ENCODE data around the gene KRTAP5-4.
"Not testable (repeated sequence)": the region's sequence is repeated elsewhere in the genome, so short reads cannot be mapped to it uniquely, and the experiment has no call there.

The KRTAP5-4 gene

DNA sequence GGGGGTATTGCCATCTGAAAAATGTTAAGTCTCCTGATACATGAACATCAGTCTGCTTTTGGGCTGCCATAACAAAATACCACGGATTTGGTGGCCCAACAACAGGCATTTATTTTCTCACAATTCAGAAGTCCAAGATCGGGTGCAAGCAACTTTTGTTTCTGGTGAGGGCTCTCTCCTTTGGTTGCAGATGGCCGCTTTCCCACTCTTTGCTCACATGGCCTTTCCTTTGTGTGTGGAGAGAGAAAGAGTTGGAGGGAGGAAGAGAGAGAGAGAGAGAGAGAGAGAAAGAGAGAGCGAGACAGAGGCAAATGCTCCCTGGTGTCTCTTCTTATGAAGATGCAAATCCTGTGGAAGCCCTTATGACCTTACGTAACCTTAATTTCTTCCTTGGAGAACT is 21.3 kb downstream of the KRTAP5-4 start:
- no peak for DNase-seq (ENCODE audit: low read depth)

DNA sequence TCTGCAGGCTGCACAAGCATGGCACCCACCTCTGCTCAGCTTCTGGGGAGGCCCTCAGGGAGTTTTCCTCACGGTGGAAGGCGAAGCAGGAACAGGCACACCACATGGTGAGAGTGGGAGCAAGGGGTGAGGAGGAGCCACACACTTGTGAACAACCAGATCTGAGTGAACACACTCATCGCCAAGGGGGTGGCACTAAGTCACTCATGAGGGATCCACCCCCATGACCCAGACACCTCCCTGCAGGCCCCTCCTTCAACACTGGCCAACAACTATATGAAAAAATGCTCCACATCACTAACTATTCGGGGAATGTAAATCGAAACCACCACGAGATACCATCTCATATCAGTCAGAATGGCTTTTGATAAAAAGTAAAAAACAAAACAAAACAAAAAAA is 23.1 kb downstream of the KRTAP5-4 start:
- no peak for DNase-seq (ENCODE audit: low read depth)

DNA sequence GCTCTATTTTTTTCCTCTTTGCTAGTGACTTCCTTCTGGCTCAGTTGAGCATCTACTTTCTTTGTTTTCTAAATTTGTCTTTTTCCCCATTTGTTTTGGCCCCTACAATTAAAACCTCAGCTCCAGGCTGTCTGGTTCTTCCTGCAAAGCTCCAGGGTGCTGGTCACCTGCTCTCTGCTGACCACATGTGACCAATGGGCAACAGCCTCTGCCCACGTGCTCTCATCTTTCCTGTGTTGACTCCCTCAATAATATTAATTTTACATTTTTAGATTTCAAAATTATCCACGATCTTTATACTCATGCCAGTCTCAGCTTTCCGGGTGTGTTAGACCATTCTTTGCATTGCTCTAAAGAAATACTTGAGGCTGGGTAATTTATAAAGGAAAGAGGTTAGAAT is 23.5 kb downstream of the KRTAP5-4 start:
- DNase-seq (ENCODE audit: low read depth), result not testable (repeated sequence)

DNA sequence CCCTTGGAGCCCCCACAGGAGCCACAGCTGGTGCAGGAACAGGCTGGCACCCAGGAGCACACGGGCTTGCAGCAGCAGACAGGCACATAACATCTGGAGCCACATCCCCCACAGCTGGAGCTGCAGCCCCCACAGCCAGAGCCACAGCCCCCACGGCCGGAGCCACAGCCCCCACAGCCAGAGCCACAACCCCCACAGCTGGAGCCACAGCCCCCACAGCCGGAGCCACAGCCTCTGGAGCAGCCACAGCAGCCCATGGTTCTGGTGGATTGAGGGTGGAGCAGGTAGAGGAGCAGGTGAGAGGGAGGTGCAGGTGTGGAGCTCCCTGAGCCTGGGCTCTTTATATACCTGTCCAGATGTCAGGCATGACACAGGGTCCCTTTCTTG is 24.0 kb downstream of the KRTAP5-4 start, which contains the start of gene KRTAP5-2:
Gene KRTAP5-2, minus strand, starts transcription at position 301 of the 387 bp plus-strand sequence. Its CDS starts 44 bp downstream, at position 257.
- no peak for DNase-seq (ENCODE audit: low read depth)

DNA sequence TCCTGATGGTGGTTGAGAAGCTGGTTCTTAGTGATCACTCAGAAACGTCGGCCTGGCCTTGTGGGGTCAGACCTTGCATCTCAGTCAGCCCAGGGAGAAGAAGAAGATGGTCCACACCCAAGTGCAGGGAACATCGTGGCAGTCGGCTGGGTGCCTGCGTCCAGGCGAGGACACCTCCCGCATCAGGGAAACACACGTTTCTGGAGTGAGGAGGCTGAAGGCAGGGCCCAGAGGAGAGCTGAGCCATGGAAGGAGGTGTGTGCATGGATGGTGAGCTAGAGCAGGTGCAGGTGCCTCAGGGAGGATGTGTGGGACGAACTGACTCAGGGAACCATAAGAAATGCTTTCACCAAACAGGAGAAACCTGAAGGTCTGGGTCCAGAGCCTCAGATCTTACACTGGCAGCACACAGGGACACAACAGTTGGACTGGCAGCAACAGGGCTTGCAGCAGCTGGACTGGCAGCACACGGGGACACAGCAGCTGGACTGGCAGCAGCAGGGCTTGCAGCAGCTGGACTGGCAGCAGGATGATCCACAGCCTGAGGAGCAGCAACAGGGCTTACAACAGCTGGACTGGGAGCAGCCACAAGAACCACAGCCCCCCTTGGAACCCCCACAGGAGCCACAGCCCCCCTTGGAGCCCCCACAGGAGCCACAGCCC is 24.5 kb downstream of the KRTAP5-4 start:
- DNase-seq (ENCODE audit: low read depth), result no peak

DNA sequence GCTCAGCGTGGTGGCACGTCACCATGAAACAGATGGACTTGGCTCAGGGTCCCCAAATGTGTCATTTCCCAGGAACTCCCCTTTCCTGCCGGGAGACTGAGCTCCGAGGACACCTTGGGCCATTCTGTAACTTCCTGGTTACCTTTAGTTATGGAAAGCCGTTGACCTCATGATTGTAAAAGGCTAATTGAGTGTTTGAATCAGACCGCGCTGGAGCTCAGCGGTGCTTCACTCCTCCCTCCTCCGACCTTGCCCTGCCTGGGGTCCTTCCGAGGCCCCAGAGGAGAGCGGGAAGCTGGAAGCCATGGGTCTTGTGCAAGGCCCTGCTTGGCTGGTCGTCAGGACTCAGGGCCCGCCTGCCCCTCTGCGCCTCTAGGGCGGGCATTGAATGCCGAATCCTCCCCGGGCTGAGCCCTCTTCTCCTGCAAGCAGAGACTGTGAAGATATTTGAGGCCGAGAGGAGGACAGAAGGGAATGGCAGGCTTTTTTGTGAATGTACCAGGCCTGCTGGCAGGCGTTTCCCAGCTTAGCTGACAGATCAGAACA is 25.3 kb downstream of the KRTAP5-4 start:
- not testable (repeated sequence) for DNase-seq (ENCODE audit: low read depth)

DNA sequence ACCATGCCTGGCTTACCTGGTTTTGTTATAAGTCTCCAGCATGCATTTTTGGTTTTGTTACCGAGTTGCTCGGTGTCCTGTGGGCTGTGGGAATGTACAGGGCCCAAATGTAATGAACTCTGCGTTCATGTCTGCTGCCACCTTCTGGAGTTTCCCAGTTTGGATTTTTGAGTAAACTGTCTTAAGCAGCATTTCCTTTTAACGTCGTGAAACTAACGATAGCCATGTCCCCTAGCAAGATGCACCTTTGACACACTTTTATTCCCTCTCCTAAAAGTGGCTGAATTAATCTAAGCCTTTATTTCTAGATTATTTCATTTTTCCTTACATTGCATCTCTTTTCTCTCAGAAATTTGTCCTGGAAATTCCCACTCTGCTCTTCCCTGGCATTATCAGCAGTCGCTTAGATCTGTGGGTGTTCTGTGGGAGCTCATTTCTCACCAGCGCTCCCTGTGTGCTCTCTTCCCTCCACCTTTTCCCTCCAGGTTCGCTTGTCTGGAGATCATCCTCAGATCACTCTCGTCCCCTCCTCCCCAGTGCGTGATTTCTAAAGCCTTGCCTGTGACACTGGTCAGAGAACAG is 25.9 kb downstream of the KRTAP5-4 start:
- not testable (repeated sequence) for DNase-seq (ENCODE audit: low read depth)

DNA sequence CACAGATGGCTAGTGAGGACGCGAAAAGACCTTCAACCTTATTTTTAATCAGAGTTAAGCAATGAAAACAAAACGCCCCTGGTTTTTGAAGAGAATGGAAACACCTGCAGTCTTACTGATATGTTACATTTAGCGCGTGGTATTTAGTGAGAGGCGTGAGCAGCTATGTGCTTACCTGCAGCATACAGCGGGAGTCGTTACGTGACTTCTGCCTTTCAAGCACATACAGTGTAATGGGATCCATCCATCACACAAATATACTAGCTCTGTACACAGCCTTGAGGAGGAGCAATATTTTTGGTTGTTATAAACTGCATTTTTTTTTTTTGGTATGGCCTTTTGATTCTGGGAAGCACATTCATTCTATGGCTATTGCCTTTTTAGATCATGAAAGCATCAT is 29.3 kb downstream of the KRTAP5-4 start:
- DNase-seq (ENCODE audit: low read depth), result no peak

DNA sequence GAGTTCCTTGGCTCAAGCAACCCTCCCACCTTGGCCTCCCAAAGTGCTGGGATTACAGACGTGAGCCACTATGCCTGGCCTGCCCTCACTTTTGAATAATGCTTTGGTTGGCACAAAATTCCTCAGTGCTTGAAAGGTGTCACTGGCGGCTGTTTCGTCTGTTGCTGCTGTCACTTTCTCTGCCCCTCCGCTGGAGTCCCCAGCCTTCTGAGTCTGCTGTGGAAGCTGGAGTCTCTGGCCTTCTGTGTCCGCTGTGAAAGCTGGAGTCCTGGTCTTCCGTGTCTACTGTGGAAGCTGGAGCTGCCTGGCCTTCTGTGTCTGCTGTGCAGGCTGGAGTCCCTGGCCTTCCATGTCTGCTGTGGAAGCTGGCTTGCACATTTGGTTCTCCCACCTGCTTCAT is 31.9 kb downstream of the KRTAP5-4 start:
- no peak for DNase-seq (ENCODE audit: low read depth)

DNA sequence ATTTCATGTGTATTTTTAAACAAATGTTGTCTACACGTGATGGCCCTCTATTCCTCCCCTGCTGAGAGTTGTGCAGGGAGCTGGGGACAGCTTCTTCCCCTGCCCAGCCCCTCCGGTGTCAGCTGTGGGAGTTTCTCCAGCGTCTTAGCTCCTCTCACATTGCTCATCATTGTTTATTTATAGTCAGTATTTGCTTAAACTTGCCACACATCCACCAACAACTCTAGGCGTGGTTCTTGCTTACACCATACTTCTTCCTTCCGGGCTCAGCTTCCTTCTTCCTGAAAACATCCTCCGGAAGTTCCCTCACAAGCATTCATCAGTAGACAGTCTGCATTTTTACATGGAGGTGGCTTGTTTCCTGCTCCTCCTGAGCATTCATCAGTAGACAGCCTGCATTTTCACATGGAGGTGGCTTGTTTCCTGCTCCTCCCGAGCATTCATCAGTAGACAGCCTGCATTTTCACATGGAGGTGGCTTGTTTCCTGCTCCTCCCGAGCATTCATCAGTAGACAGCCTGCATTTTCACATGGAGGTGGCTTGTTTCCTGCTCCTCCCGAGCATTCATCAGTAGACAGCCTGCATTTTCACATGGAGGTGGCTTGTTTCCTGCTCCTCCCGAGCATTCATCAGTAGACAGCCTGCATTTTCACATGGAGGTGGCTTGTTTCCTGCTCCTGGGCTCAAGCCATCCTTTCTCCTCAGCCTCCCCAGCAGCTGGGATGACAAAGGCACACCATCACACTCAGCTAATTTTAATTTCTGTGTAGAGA is 32.6 kb downstream of the KRTAP5-4 start:
- DNase-seq (ENCODE audit: low read depth), result not testable (repeated sequence)

DNA sequence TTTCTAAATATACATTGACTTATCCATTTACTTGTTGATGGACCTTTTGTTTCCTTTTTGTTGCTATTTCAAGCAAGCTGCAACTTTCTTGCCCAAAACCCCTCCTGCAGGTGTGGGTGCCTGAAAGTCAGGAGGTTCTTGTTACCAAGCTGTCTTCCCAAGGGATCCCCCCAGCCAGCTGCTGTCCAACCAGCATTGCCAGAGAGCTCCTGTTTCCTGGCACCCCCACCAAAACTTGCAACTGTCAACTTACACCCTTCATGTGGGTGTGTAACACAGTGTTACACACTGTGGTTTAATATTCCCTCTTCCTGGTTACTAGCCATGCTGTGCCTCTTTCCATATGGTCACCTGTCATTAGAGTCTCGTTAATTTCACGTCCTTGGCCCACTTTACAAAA is 35.2 kb downstream of the KRTAP5-4 start:
- DNase-seq (ENCODE audit: low read depth), result no peak

DNA sequence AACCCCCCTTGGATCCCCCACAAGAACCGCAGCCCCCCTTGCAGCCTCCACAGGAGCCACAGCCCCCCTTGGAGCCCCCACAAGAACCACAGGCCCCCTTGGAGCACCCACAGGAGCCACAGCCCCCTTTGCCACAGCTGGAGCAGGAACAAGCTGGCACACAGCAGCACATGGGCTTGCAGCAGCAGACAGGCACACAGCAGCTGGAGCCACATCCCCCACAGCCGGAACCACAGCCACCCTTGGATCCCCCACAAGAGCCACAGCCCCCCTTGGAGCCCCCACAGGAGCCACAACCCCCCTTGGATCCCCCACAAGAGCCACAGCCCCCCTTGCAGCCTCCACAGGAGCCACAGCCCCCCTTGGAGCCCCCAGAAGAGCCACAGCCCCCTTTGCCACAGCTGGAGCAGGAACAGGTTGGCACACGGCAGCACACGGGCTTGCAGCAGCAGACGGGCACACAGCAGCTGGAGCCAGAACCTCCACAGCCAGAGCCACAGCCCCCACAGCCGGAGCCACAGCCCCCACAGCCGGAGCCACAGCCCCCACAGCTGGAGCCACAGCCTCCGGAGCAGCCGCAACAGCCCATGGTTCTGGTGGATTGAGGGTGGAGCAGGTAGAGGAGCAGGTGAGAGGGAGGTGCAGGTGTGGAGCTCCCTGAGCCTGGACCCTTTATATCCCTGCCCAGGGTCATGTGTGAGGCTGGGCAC is 37.1 kb downstream of the KRTAP5-4 start, which contains the start of gene KRTAP5-1:
Gene KRTAP5-1, minus strand, starts transcription at position 623 of the 710 bp plus-strand sequence. Its CDS starts 34 bp downstream, at position 589.
- not testable (repeated sequence) for DNase-seq (ENCODE audit: low read depth)

DNA sequence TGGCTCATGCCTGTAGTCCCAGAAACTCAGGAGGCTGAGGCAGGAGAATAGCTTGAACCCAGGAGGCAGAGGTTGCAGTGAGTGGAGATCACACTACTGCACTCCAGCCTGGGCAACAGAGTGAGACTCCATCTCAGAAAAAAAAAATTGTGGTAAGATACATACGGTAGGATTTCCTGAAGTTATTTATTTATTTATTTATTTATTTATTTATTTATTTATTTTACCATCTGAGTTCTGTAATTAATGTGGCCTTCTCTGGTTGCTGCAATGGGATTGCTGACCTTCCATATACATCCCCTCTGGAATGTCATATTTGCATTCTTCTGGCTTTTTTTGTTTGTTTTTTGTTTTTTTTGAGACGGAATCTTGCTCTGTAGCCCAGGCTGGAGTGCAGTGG is 39.0 kb downstream of the KRTAP5-4 start:
- not testable (repeated sequence) for DNase-seq (ENCODE audit: low read depth)

DNA sequence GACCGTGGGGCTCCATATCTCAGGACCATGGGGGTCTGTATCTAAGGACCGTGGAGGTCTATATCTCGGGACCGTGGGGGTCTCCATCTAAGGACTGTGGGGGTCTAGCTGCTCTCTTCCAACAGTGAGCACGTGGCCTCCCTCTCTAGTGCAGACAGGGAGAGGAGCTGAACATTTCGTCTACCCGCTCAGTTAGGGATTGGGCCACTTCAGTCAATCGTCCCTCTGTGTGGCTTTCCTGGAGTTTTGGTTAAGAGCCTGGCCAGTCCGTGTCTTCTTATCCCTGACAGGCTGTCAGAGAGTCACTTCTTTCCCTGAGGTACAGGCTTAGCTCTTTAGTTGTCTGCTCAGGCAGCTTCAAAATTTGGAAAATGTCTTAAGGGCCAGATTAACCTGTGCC is 40.0 kb downstream of the KRTAP5-4 start:
- DNase-seq (ENCODE audit: low read depth), result no peak

DNA sequence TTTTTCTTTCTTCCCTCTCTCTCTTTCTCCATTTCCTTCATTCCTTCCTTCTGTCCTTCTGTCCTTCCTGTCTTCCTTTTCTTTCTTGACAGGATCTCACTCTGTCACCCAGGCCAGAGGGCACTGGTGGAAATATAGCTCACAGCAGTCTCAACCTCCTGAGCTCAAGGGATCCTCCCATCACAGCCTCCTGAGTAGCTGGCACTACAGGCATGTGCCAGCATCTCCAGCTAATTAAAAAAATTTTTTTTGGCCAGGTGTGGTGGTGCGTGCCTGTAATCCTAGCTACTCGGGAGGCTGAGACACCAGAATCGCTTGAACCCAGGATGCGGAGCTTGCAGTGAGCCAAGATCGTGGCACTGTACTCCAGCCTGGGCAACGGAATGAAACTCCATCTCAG is 45.1 kb downstream of the KRTAP5-4 start:
- no peak for DNase-seq (ENCODE audit: low read depth)

DNA sequence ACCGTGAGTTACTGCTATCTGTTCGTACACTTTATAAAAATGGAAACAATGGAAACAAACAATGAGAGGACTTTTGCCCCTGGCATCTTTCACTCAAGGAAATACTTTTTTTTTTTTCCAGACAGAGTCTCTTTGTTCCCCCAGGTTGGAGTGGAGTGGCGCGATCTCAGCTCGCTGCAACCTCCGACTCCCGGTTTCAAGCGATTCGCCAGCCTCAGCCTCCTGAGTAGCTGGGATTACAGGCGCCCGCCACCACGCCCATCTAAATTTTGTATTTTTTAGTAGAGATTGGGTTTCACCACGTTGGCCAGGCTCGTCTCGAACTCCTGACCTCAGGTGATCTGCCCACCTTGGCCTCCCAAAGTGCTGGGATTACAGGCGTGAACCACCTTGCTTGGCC is 46.2 kb downstream of the KRTAP5-4 start:
- DNase-seq (ENCODE audit: low read depth), result not testable (repeated sequence)

DNA sequence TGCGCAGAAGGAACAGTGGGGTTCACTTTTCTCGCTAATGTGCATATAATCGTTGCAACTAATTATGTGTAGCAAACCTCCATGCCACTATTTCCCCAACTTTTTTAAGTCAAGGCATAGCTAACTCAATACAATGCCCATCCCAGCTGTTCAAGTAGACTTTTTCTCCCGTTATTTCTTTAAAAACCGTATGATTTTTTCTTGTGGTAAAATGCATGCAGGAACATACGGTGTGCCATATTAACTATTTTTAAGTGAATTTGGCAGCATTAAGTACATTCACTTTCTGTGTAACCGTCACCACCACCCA is 47.0 kb downstream of the KRTAP5-4 start:
- DNase-seq (ENCODE audit: low read depth), result no peak

DNA sequence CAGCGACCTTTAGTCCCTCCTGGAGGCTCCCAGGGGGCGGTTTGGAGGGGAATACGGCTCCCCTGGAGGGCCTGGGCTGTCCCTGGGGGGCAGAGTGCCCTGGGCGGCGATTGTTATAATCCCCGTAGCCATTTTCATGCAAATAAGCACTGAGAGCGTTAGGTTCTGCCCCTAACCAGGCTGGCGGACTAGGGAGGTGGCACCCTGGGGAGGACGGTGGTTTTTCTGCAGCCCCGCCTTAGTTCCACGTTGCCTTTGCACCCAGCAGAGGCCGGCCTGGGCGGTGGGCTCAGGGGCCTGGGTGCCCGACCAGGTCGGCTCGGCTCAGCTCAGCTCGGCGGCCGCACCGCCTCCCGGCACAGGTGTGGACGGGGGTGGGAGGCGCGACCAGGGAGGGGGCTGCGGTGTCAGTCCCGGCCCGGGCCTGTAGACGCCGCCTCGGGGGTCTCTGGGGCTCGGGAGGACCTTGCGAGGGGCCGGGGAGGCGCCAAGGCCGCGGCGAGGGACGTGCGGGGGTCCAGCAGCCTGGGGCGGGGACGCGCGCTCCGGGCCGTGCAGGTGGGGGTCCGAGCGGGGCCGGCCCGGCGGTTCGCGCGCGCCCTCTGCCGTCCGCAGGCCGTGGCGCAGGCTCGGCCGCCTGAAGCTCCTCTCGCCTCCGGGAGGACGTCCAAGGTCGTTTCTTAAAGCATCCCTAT is 47.6 kb downstream of the KRTAP5-4 start:
- DNase-seq (ENCODE audit: low read depth), result no peak

DNA sequence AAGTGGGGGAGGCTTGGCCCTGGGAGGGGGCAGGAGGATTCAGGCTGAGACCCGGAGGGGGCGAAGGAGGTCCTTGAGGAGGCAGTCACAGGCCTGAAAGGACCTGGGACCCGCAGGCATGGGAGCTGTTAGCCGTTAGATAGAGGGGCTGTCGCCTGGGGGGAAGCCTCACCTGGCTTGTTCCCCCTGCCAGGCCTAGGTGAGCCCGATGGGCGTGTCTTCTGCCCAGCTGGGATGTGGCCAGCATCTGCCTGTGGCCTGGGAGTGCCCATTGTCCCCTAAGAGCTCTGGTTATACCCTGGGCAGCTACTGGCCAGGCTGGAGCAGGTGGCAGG is 48.1 kb downstream of the KRTAP5-4 start:
- no peak for DNase-seq (ENCODE audit: low read depth)

DNA sequence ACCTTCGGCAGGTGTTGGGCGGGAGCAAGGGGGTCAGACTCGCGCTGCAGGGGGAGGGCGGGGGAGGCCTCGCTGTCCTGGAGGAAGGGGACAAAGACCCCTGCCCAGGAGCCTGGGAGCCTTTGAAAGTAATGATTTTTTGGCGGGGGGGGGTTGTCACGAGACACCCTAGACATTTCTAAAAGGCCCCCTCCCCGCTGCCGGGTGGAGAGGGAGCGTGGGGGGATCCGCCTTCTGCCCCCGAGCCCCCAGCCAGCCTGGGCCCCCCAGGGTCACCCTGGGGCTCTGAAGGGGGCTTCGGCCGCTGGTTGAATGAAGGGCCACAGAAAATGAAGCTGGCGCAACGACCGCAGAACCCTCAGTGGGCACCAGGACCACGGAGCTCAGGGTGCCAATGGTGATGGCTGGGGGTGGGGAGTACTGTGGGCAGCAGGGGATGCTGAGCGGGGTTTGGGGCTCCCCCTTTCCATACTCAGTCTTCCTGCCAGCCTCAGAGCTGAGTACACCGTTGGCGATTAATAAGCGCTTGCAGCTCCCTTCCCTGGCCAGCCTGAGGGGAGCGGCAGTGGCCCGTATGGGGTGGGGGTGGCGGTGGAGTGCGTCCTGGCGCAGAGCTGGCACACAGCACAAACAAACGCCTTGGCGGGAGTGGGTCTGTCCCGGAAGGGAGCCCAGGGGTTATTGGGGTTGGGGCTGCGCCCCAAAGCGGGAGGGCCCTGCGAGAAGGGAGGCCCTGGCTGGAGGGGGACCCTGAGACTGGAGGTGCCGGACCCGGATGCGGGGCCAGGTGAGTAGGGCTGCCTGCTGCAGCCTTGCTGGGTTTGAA is 48.6 kb downstream of the KRTAP5-4 start:
- DNase-seq (ENCODE audit: low read depth), result no peak
